Measurements from ENCODE around the gene MEPCE.

The MEPCE gene

GRCh38 chr7:100406767-100407166, 22.9 kb upstream of the MEPCE start:
- H3K4me3 ChIP-seq (ENCODE audit: insufficient read depth, low read length, poor library complexity, severe bottlenecking): no peak overlapping the region
- no peak overlapping the region for H3K4me2 ChIP-seq (ENCODE audit: low read depth, low read length, poor library complexity, severe bottlenecking)
- H3K27ac ChIP-seq (ENCODE audit: low read depth, low read length): no peak overlapping the region
- H3K27me3 ChIP-seq (ENCODE audit: low read length): no peaks in the 10 kb centered on the region
- no peaks in the 10 kb centered on the region for H3K9me2 ChIP-seq (replicated peaks; ENCODE audit: insufficient read depth, low read length)
- TF ChIP-seq CTCF (IDR thresholded peaks at IDR 0.05; ENCODE audit: insufficient read depth, low read length, poor library complexity, severe bottlenecking) (no peak), EZH2phosphoT487 (conservative IDR thresholded peaks at IDR 0.05; ENCODE audit: low read length) (no peak)
- no peaks in the 10 kb centered on the region for H3F3A ChIP-seq (ENCODE audit: insufficient read depth)
- no peak overlapping the region for H2AFZ ChIP-seq (ENCODE audit: low read depth, low read length, severe bottlenecking)
- H3K9me3 ChIP-seq (ENCODE audit: insufficient read depth, low read length): no peaks in the 10 kb centered on the region
- no peak overlapping the region for H3K9ac ChIP-seq (ENCODE audit: low read length)
- H3K79me2 ChIP-seq (ENCODE audit: insufficient read depth, low read length): no peaks in the 10 kb centered on the region
- no peaks in the 10 kb centered on the region for H4K20me1 ChIP-seq (ENCODE audit: low read depth, low read length)
- no peaks in the 10 kb centered on the region for H3K36me3 ChIP-seq (ENCODE audit: low read length)

GRCh38 chr7:100407285-100408180, 22.1 kb upstream of the MEPCE start:
- Histone ChIP-seq H2AFZ (ENCODE audit: low read depth, low read length, severe bottlenecking) (no peak overlapping the region), H3K36me3 (ENCODE audit: low read length) (no peaks in the 10 kb centered on the region), H3K4me3 (ENCODE audit: insufficient read depth, low read length, poor library complexity, severe bottlenecking) (no peak overlapping the region), H3K27ac (ENCODE audit: low read depth, low read length) (no peak overlapping the region), H3K9ac (ENCODE audit: low read length) (no peak overlapping the region), H3K4me2 (ENCODE audit: low read depth, low read length, poor library complexity, severe bottlenecking) (no peak overlapping the region), H4K20me1 (ENCODE audit: low read depth, low read length) (no peaks in the 10 kb centered on the region), H3K79me2 (ENCODE audit: insufficient read depth, low read length) (no peaks in the 10 kb centered on the region), H3F3A (ENCODE audit: insufficient read depth) (no peaks in the 10 kb centered on the region), H3K27me3 (ENCODE audit: low read length) (no peaks in the 10 kb centered on the region), H3K9me3 (ENCODE audit: insufficient read depth, low read length) (no peaks in the 10 kb centered on the region), H3K9me2 (replicated peaks; ENCODE audit: insufficient read depth, low read length) (no peaks in the 10 kb centered on the region)
- TF ChIP-seq EZH2phosphoT487 (conservative IDR thresholded peaks at IDR 0.05; ENCODE audit: low read length): no peak
- TF ChIP-seq CTCF (IDR thresholded peaks at IDR 0.05; ENCODE audit: insufficient read depth, low read length, poor library complexity, severe bottlenecking): peak; percentile 29

GRCh38 chr7:100411101-100411500, 18.5 kb upstream of the MEPCE start:
- no peak overlapping the region for H3K9ac ChIP-seq (ENCODE audit: low read length)
- no peak overlapping the region for H3K4me3 ChIP-seq (ENCODE audit: insufficient read depth, low read length, poor library complexity, severe bottlenecking)
- no peaks in the 10 kb centered on the region for H3K79me2 ChIP-seq (ENCODE audit: insufficient read depth, low read length)
- no peaks in the 10 kb centered on the region for H3K36me3 ChIP-seq (ENCODE audit: low read length)
- H3K9me3 ChIP-seq (ENCODE audit: insufficient read depth, low read length): no peaks in the 10 kb centered on the region
- H3K27ac ChIP-seq (ENCODE audit: low read depth, low read length): no peak overlapping the region
- H3K9me2 ChIP-seq (replicated peaks; ENCODE audit: insufficient read depth, low read length): no peaks in the 10 kb centered on the region
- no peaks in the 10 kb centered on the region for H4K20me1 ChIP-seq (ENCODE audit: low read depth, low read length)
- H2AFZ ChIP-seq (ENCODE audit: low read depth, low read length, severe bottlenecking): no peak overlapping the region
- H3F3A ChIP-seq (ENCODE audit: insufficient read depth): no peaks in the 10 kb centered on the region
- H3K27me3 ChIP-seq (ENCODE audit: low read length): 0 out of 2 replicates have a peak, but pooled peaks cover 2% of the 10 kb centered on the region
- TF ChIP-seq CTCF (IDR thresholded peaks at IDR 0.05; ENCODE audit: insufficient read depth, low read length, poor library complexity, severe bottlenecking) (no peak), EZH2phosphoT487 (conservative IDR thresholded peaks at IDR 0.05; ENCODE audit: low read length) (no peak)
- no peak overlapping the region for H3K4me2 ChIP-seq (ENCODE audit: low read depth, low read length, poor library complexity, severe bottlenecking)

All from SU-DHL-6 (cell line).